NCI-H345 treated with DMSO at 0.1 percent for 48 hours (cell line): ENCODE data around the gene ZNF358.

Experiments
- DNase-seq: peaks from one replicate; lab custom pipeline; 2025; ENCODE audit not compliant: unreplicated experiment; lab: John Stamatoyannopoulos, UW

The ZNF358 gene

GRCh38 chr19:7554990-7555864 lies 39.3 kb downstream of the ZNF358 start:
- no peak for DNase-seq

GRCh38 chr19:7556696-7557315 lies 40.9 kb downstream of the ZNF358 start:
- no peak for DNase-seq

- DNase-seq = no peak
Measured at GRCh38 chr19:7558667-7559066, 42.8 kb downstream of the ZNF358 start.

GRCh38 chr19:7559102-7559501 lies 43.2 kb downstream of the ZNF358 start:
- DNase-seq = no peak

GRCh38 chr19:7560255-7560654 lies 44.4 kb downstream of the ZNF358 start:
- no peak for DNase-seq

- no peak for DNase-seq
Measured at GRCh38 chr19:7561325-7561724, 45.4 kb downstream of the ZNF358 start.

GRCh38 chr19:7562646-7563393 lies 46.9 kb downstream of the ZNF358 start:
- no peak for DNase-seq

- DNase-seq = no peak
Measured at GRCh38 chr19:7564866-7565265, 49.0 kb downstream of the ZNF358 start.

GRCh38 chr19:7565332-7565731 lies 49.4 kb downstream of the ZNF358 start:
- DNase-seq = no peak
